Skin epidermis (tissue), 12 donors: ENCODE data around the gene SLC2A6.

ENCODE experiments used
- H3K27ac ChIP-seq, 21 experiments: fragments of 200-600 bp; sonication (generic) in 11 of 21; one replicate each; pipeline ENCODE4 v1.5.0; 2020; ENCODE audit warnings: mild to moderate bottlenecking in 3 of 21, inconsistent platforms in 2 of 21, moderate library complexity in 2 of 21
- H3K4me3 ChIP-seq, 7 experiments: fragments of 200-600 bp; sonication (generic) in 2 of 7; one replicate each; pipeline ENCODE4 v1.5.0; 2020; ENCODE audit warnings: inconsistent platforms in 2 of 7, mild to moderate bottlenecking in 2 of 7, moderate library complexity in 1 of 7

SLC2A6 gene

DNA sequence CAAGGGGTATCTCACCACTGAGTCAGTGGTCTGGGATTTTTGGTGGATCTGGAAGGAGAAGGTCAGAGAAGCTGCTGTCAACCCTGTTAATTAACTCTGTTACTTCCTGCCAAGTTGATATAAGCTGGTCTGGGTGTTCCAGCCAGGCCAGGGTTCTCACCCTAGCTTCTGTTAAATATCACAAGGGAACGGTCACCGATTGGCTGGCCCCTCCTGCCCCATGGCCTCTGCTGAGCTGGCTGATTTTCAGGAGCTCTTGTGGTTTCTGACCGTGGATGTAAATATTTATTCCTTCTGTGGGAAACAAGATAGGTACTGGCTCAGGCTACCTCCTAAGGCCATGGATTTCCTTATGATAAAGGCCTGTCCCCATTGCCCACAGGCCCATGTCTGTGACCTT, 55.7 kb downstream of the SLC2A6 start:
- Histone ChIP-seq H3K27ac (no peak overlapping the region), H3K4me3 (no peak overlapping the region)

DNA sequence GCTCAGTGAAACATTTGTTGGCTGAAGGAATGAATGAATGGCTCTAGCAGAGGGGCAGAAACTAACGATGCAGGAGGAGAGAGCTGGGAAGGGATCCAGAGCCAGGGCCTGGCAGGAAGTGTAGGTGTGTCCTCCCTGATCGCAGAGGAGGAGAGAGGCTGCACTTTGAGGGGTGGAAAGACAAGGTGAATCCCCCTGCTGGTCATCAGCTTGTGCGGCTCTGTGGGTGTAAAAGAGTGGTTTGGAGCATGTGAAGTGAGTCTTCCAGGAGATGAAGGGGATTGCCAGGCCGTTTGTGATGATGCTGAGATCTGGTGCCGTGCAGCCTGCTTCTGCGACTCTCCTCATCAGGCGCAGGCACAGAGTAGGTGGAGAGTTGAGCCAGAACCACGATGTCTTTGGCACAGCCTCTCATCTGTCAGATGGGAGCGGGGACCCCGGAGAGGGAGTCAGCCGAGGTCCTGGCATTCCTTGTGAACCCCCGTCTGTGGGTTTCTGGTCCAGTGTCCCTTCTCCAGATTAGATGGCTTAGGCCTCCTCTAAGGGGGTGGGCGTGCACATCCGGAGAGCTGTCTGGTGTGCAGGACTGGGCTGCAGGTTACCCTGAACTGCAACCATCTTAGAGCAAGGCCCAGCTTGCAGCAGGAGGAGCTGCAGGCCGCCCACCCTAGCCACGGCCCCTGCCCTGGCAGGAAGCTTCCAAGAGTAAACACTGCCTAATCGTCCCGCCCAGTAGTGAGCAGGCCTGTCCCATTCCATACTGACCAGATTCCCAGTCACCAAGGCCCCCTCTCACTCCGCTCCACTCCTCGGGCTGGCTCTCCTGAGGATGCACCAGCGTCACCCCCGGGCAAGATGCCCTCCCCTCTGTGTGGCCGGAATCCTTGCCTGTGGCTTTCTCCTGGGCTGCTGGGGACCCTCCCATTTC, 57.0 kb downstream of the SLC2A6 start, which contains the start of gene ADAMTS13:
Gene ADAMTS13, plus strand, starts transcription at position 753 of the 928 bp plus-strand sequence. Its CDS starts 77 bp downstream, at position 830.
- Histone ChIP-seq H3K27ac (peak within 1 kb of the TSS in 1 of 21 experiments; percentile 58), H3K4me3 (no peak within 1 kb of the TSS)
